CD4-positive, alpha-beta T cell (primary cell): ENCODE results near the gene DOHH. TPM values are rescaled to one million over a fixed set of nuclear protein-coding genes. Genes with fewer than 3 reads are reported as not detected.
A peak's percentile ranks its signal among the peaks of the same experiment; 100 is the strongest.

Experiments used
- ATAC-seq: fragments of 200-7000 bp; cut with Tn5 transposase; one replicate; pipeline ENCODE4 v1.10.0; 2022; ENCODE audit warnings: mild to moderate bottlenecking; ENCODE audit not compliant: poor library complexity
- CTCF ChIA-PET: fragments of 350-600 bp; sonication (Branson Sonifier 250); formaldehyde crosslinking; loops from one replicate; lab custom pipeline; 2021; ENCODE audit warnings: antibody characterized with exemption, inconsistent platforms; lab: Charles Lee
- POLR2A ChIA-PET: fragments of 350-600 bp; sonication (Branson Sonifier 250); formaldehyde crosslinking; loops from one replicate; lab custom pipeline; 2021; ENCODE audit warnings: antibody characterized with exemption, inconsistent platforms; lab: Charles Lee
- DNase-seq, 14 experiments: peaks; one replicate each; pipeline ENCODE4 v3.0.0-alpha.2; 2013 to 2020; ENCODE audit warnings: mixed read lengths in 2 of 14
- H3K27ac ChIP-seq, 2 donors: one replicate each; pipeline versions ENCODE4 v1.5.1 to v1.7.0; 2013; ENCODE audit warnings: low read length in 2 of 2, low read depth in 1 of 2, mild to moderate bottlenecking in 1 of 2
- H3K27me3 ChIP-seq, 2 experiments: 1 replicate in 1 of 2; 2 replicates in 1 of 2; pipeline versions ENCODE4 v1.6.1 to v1.7.0; 2013; ENCODE audit warnings: low read length in 2 of 2, control low read depth in 1 of 2, mild to moderate bottlenecking in 1 of 2, moderate library complexity in 1 of 2; ENCODE audit not compliant: insufficient read depth in 2 of 2, control insufficient read depth in 1 of 2
- H3K36me3 ChIP-seq: one replicate; pipeline ENCODE4 v1.6.1; 2013; ENCODE audit warnings: low read length, control low read depth; ENCODE audit not compliant: insufficient read depth
- H3K4me1 ChIP-seq: one replicate; pipeline ENCODE4 v1.6.1; 2013; ENCODE audit warnings: low read length, control low read depth; ENCODE audit not compliant: insufficient read depth
- H3K4me3 ChIP-seq: one replicate; pipeline ENCODE4 v1.5.1; 2013; ENCODE audit warnings: mild to moderate bottlenecking, low read length, moderate library complexity
- H3K9me3 ChIP-seq, 2 experiments: 1 replicate in 1 of 2; 2 replicates in 1 of 2; pipeline versions ENCODE4 v1.6.1 to v1.7.0; 2013; ENCODE audit warnings: low read length in 2 of 2, mild to moderate bottlenecking in 2 of 2, control low read depth in 1 of 2, moderate library complexity in 1 of 2; ENCODE audit not compliant: control insufficient read depth in 1 of 2, insufficient read depth in 1 of 2
- H3K27ac Mint-ChIP-seq: one replicate; pipeline ENCODE4 v1.8.0; 2020; ENCODE audit warnings: mixed read lengths
- H3K27me3 Mint-ChIP-seq: one replicate; pipeline ENCODE4 v1.8.0; 2021; ENCODE audit warnings: mixed read lengths
- H3K36me3 Mint-ChIP-seq: one replicate; pipeline ENCODE4 v1.8.0; 2021; ENCODE audit warnings: low read depth, mixed read lengths
- H3K4me1 Mint-ChIP-seq: one replicate; pipeline ENCODE4 v1.8.0; 2021; ENCODE audit warnings: low read depth, mixed read lengths
- H3K4me3 Mint-ChIP-seq: one replicate; pipeline ENCODE4 v1.8.0; 2020; ENCODE audit warnings: mild to moderate bottlenecking, mixed read lengths
- H3K9me3 Mint-ChIP-seq: one replicate; pipeline ENCODE4 v1.8.0; 2020; ENCODE audit warnings: mixed read lengths
- intact Hi-C, 2 experiments: fragments of 100-400 bp; cut with DNase I in 1 of 2; cut with micrococcal nuclease in 1 of 2; formaldehyde crosslinking; loops; one replicate each; pipeline versions ENCODE4 v1.15.1 to v1.9.0; 2023 to 2025; cut with DNase I, micrococcal nuclease
- total RNA-seq, 174 experiments: library from RNA in 2 of 174; stranded (reverse) in 2 of 174; gene quantifications; one replicate each; pipeline ENCODE4 v1.2.3 and lab custom pipeline; 2021 to 2026
- TF ChIP-seq, protein P1 (sequence below): fragments of 200-600 bp; IDR thresholded peaks from one replicate; pipeline ENCODE4 v1.8.0; 2022; ENCODE audit warnings: antibody characterized with exemption, mild to moderate bottlenecking

The DOHH gene
- total RNA-seq, 2 experiments from 2014 or later, result 3.9 to 4.7 TPM

DNA sequence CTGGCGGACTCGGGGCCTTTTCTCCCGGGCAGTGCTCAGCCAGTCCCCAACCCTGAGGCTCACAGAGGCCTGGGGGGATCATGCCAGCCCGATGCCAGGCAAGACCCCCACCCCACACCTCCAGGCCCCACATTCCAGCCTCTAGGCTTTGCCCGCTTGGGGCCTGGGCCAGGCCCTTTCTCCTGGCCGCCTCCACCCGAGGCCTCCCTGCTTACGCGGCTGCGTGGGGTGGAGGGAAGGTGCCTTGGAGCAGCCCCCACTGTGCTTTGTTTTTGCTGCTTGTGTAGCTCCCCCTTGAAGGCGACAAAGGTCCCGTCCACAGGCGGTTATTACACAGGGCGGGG, 58.5 kb downstream of the DOHH start:
- Mint-ChIP-seq H3K27ac (no peak overlapping the region), H3K36me3 (peaks cover 14% of the 10 kb centered on the region), H3K4me1 (peaks cover 5% of the 10 kb centered on the region), H3K4me3 (no peak overlapping the region), H3K27me3 (no peaks in the 10 kb centered on the region), H3K9me3 (no peaks in the 10 kb centered on the region)
- peaks cover 4% of the 10 kb centered on the region for H3K4me1 ChIP-seq
- ChIA-PET POLR2A (no interaction called here), CTCF (no interaction called here)
- peaks cover 17% of the 10 kb centered on the region for H3K36me3 ChIP-seq
- intact Hi-C loops, result no loop called here
- TF ChIP-seq, protein P1, sequence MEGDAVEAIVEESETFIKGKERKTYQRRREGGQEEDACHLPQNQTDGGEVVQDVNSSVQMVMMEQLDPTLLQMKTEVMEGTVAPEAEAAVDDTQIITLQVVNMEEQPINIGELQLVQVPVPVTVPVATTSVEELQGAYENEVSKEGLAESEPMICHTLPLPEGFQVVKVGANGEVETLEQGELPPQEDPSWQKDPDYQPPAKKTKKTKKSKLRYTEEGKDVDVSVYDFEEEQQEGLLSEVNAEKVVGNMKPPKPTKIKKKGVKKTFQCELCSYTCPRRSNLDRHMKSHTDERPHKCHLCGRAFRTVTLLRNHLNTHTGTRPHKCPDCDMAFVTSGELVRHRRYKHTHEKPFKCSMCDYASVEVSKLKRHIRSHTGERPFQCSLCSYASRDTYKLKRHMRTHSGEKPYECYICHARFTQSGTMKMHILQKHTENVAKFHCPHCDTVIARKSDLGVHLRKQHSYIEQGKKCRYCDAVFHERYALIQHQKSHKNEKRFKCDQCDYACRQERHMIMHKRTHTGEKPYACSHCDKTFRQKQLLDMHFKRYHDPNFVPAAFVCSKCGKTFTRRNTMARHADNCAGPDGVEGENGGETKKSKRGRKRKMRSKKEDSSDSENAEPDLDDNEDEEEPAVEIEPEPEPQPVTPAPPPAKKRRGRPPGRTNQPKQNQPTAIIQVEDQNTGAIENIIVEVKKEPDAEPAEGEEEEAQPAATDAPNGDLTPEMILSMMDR, result no peak
- ATAC-seq (no peak), DNase-seq (no peak)
- no peak overlapping the region for H3K4me3 ChIP-seq
- H3K27ac ChIP-seq, result no peak overlapping the region
- no peaks in the 10 kb centered on the region for H3K9me3 ChIP-seq
- no peaks in the 10 kb centered on the region for H3K27me3 ChIP-seq

DNA sequence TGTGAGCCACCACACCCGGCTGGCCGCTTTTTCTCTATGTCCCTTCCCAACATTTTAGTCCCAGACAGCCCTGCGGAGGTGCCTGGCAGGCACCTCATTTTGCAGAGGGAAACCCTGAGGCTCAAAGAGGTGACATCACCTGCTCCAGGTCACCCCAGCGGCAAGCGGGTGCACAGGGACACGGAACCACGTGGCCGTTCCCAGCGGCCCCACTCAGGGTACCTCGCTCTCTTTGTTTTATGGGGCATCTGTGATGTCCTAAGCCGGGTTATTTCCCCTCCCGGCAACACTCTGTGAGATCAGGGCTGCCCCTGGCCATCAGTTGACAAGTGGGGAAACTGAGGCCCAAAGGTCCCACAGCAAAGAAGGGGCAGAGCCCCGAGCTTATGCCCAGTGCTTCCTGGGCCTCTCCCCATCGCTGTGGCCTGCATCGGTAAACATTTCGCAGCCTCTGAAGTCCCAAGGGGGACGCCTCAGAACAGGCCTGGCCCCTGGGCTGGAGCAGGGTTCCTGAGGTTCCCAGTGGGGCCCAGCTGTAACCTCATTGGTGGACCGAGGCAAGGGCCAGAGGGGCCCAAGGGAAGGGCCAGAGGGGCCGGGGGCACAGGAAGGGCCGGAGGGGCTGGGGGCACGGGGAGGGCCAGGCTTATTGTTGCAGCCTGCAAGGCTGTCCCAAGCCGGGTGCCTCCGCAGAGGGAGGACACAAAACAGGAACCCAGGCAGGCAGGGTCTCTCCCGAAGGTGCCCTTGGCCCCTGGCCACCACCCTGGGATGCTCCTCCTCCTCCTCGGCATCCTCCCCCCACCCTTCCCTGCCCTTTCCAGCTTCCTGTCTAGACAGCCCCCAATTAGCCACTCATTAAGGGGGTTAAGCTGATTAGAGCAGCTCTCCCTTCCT, 59.1 kb downstream of the DOHH start:
- ATAC-seq (no peak), DNase-seq (no peak)
- no peaks in the 10 kb centered on the region for H3K9me3 Mint-ChIP-seq
- Histone ChIP-seq H3K36me3 (peaks cover 17% of the 10 kb centered on the region), H3K4me1 (peaks cover 4% of the 10 kb centered on the region), H3K9me3 (no peaks in the 10 kb centered on the region), H3K4me3 (no peak overlapping the region), H3K27ac (no peak overlapping the region), H3K27me3 (no peaks in the 10 kb centered on the region)
- no peak overlapping the region for H3K27ac Mint-ChIP-seq
- no peaks in the 10 kb centered on the region for H3K27me3 Mint-ChIP-seq
- H3K4me1 Mint-ChIP-seq, result peaks cover 5% of the 10 kb centered on the region
- H3K4me3 Mint-ChIP-seq, result peak overlapping the region; percentile 30
- ChIA-PET CTCF (no interaction called here), POLR2A (no interaction called here)
- TF ChIP-seq, protein P1, result no peak
- H3K36me3 Mint-ChIP-seq, result peaks cover 14% of the 10 kb centered on the region
- intact Hi-C loops, result no loop called here

Other genes starting within 250 kb of the DOHH start
- 10 to 100 TPM; 22.1 to 22.2 TPM for gene NFIC, start 134.1 kb downstream of the DOHH start, total RNA-seq
- not detected for gene SMIM24, start 20.1 kb downstream of the DOHH start, total RNA-seq
- gene SMIM44, start 17.2 kb downstream of the DOHH start, total RNA-seq, result not detected
- 100 to 1,000 TPM; 109 to 116 TPM for gene FZR1, start 5.6 kb upstream of the DOHH start, total RNA-seq
- 1 to 10 TPM; 5.7 to 6.0 TPM for gene TEKTIP1, start 38.5 kb upstream of the DOHH start, total RNA-seq
- 10 to 100 TPM; 62.5 to 65.0 TPM for gene MFSD12, start 56.9 kb upstream of the DOHH start, total RNA-seq
- 10 to 100 TPM; 34.3 to 36.6 TPM for gene HMG20B, start 72.3 kb upstream of the DOHH start, total RNA-seq
- 1 to 10 TPM; 1.1 TPM for gene GIPC3, start 84.8 kb upstream of the DOHH start, total RNA-seq
- gene TBXA2R, start 106.2 kb upstream of the DOHH start, total RNA-seq, result under 1 TPM; 0.47 to 0.75 TPM
- 10 to 100 TPM; 25.8 to 25.9 TPM for gene CACTIN, start 126.1 kb upstream of the DOHH start, total RNA-seq
- 10 to 100 TPM; 14.7 to 15.5 TPM for gene PIP5K1C, start 199.8 kb upstream of the DOHH start, total RNA-seq
- 1 to 10 TPM; 8.2 to 9.0 TPM for gene TJP3, start 207.7 kb upstream of the DOHH start, total RNA-seq